Neutrophil (primary cell): ENCODE data around the gene HSF5.

Experiments
- H3K27ac ChIP-seq: fragments of 200-600 bp; sonication (generic); 2 replicates; pipeline ENCODE4 v1.5.1; 2016; ENCODE audit warnings: mild to moderate bottlenecking, moderate library complexity
- H3K27me3 ChIP-seq: fragments of 200-600 bp; sonication (generic); 2 replicates; pipeline ENCODE4 v1.6.0; 2016; ENCODE audit warnings: mild to moderate bottlenecking
- H3K36me3 ChIP-seq: fragments of 200-600 bp; sonication (generic); 2 replicates; pipeline ENCODE4 v1.5.1; 2017
- H3K4me1 ChIP-seq, 2 experiments: fragments of 200-600 bp in 1 of 2; sonication (generic) in 1 of 2; 1 replicate in 1 of 2; 2 replicates in 1 of 2; pipeline versions ENCODE4 v1.5.1 to v1.6.1; 2013 to 2016; ENCODE audit warnings: low read depth in 1 of 2, low read length in 1 of 2, mild to moderate bottlenecking in 1 of 2, moderate library complexity in 1 of 2; ENCODE audit not compliant: control insufficient read depth in 1 of 2, insufficient read depth in 1 of 2
- H3K4me3 ChIP-seq, 2 experiments: fragments of 200-600 bp in 1 of 2; sonication (generic) in 1 of 2; 1 replicate in 1 of 2; 2 replicates in 1 of 2; pipeline ENCODE4 v1.5.1; 2013 to 2016; ENCODE audit warnings: low read depth in 1 of 2, low read length in 1 of 2, mild to moderate bottlenecking in 1 of 2, moderate library complexity in 1 of 2
- H3K9me3 ChIP-seq: fragments of 200-600 bp; sonication (generic); 2 replicates; pipeline ENCODE4 v1.5.1; 2016
- TF ChIP-seq, protein P1 (sequence below): fragments of 200-600 bp; sonication (generic); IDR thresholded peaks from 2 replicates; pipeline ENCODE4 v1.5.1; 2016; ENCODE audit warnings: antibody characterized with exemption

HSF5 gene

DNA sequence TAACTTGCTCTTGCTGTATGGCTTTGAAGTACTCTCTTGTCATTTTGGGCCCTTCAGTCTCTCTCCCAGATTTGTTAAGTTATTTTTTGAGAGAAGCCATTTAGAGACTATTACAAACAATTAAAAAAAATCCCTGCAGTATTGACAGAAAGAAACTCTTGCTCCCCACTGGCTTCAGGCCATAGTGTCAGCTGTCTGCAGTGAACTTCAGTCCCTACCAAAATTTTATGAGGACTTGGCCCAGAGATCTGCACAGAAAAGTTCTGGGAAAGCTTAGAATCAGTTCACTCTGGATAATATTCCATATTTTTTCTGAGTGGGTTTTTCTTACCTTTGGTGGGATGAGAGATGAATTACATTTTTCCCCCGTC is 105.4 kb downstream of the HSF5 start:
- Histone ChIP-seq H3K27me3 (no peaks in the 10 kb centered on the region), H3K36me3 (no peaks in the 10 kb centered on the region), H3K4me1 (no peaks in the 10 kb centered on the region), H3K27ac (no peak overlapping the region), H3K9me3 (no peaks in the 10 kb centered on the region), H3K4me3 (no peak overlapping the region)
- TF ChIP-seq, protein P1, sequence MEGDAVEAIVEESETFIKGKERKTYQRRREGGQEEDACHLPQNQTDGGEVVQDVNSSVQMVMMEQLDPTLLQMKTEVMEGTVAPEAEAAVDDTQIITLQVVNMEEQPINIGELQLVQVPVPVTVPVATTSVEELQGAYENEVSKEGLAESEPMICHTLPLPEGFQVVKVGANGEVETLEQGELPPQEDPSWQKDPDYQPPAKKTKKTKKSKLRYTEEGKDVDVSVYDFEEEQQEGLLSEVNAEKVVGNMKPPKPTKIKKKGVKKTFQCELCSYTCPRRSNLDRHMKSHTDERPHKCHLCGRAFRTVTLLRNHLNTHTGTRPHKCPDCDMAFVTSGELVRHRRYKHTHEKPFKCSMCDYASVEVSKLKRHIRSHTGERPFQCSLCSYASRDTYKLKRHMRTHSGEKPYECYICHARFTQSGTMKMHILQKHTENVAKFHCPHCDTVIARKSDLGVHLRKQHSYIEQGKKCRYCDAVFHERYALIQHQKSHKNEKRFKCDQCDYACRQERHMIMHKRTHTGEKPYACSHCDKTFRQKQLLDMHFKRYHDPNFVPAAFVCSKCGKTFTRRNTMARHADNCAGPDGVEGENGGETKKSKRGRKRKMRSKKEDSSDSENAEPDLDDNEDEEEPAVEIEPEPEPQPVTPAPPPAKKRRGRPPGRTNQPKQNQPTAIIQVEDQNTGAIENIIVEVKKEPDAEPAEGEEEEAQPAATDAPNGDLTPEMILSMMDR: no peak

DNA sequence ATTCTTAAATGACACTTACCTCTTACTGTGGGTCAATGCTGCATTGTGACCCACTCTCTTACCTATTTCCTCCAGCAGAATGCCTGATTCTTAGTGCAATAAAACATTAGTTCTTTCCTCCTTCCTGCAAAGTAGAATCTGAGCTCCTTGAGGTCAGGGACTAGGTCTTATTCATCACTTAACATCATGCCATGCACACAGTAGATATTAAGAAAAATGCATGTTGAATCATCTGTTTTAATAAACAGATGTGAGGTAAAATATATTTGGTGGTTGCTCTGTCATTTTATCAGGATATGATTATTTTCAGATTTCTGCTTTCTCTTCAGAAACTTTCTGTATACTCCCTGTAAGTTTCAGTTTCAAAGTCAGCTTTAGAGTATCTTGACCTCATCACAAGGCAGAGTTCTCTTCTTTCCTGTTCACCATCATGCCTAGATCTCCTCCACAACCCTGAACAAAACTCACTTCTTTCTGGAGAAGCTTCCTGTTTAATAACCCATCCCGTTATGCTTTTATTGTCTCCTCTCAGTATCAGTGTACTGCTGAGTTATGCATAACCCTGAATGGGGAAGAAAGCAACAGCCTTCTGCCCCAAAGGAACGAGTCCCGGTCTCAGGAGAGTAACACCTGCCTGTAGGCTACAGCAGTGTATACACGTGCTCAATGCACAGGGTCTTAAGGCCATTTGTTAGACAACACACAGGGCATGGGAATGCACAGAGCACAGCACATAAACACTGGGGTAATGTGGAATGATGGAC is 105.9 kb downstream of the HSF5 start:
- TF ChIP-seq, protein P1: no peak
- Histone ChIP-seq H3K36me3 (no peaks in the 10 kb centered on the region), H3K4me3 (no peak overlapping the region), H3K27ac (no peak overlapping the region), H3K27me3 (no peaks in the 10 kb centered on the region), H3K9me3 (no peaks in the 10 kb centered on the region), H3K4me1 (no peaks in the 10 kb centered on the region)

DNA sequence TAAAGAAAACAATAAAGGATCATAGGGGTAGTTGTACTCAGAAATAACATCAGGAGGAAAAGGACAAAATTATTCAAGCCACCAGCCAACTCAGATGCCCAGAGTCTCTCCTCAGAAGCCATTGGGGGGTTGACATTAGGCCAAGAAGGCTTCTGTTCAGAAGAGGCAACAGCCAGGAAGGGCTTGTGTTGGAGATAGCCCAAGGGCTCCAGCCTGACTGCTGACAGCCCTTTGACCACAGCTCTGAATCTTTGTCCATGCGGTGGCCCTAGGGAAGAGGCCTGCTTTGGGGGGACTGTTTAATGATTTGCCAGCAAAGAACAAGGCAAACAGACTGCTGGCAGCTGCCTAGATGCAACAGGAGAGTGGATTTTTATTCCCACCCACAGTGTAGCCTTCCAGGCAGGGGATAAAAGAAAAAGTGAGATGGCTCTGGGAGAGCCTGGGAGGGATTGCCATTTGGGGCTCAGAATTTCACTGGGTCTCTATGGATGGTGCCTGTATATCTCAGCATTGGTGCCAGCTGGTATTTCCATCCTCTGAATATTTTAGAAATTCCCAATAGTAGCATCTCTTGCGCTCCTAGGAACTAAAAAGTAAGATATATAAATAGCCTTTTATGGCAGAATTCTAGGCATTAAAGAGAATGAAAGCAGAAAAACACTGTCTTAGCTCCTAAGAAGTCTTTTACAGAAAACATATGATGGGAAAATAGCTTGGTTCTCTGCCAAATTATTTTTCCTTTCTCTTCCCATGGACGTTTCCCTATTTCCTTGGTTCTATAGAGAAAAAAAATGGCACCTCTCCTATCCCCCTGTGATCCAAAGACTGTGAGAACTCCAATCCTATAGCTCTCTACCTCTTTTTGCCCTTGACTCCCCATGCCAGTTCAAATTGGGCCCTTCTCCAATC is 106.8 kb downstream of the HSF5 start:
- TF ChIP-seq, protein P1: no peak
- H3K27ac ChIP-seq: no peak overlapping the region

DNA sequence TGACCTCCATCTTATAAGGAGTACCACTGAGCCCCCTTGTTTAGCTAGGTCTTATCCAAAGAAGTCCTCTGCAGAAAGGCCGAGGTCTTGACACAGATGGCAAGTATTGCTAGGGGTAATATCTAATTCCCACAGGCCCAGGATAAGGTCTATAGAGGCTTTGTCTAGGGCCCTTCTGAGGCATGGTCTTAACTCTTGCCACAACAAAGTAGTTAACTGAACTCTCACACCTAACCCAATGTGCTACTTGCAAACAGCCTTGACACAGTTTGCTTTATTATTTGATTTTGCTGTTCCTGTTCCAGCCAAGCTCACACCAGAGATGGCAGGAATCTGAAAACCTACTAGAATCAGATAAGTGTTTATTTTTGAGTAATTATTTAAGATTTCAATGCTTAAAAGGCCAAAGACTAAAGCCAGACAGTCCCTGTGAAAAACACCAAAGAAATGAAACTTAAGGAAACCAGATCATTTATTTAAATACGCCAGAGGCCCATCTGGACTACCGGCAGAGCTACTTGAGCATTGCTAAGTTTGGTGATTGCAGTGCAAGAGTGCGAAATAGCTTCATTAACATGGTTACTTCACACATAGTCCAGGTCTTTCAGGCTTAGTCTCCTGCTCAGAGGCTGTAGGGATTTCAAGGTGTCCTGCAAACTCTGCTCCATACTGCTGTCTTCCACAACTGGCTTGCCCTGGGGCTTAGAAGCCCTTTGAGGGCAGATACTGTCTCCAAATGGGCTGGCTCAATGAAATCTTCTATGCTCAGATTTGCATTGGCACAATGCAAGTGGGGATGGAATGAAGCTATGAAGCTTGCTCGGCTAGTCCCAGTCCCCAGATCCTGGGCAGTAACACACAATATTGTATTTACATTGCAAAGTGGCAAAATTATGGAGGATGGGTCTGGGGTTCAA is 107.7 kb downstream of the HSF5 start:
- Histone ChIP-seq H3K4me1 (peaks cover 0 to under 1% of the 10 kb centered on the region in 2 experiments), H3K27me3 (no peaks in the 10 kb centered on the region), H3K36me3 (no peaks in the 10 kb centered on the region), H3K27ac (no peak overlapping the region), H3K4me3 (no peak overlapping the region), H3K9me3 (no peaks in the 10 kb centered on the region)
- TF ChIP-seq, protein P1: no peak

More for the DNA sequence above, 106.8 kb downstream of the HSF5 start:
- no peaks in the 10 kb centered on the region for H3K27me3 ChIP-seq
- no peaks in the 10 kb centered on the region for H3K4me1 ChIP-seq
- no peaks in the 10 kb centered on the region for H3K36me3 ChIP-seq
- H3K9me3 ChIP-seq: no peaks in the 10 kb centered on the region
- no peak overlapping the region for H3K4me3 ChIP-seq

DNA sequence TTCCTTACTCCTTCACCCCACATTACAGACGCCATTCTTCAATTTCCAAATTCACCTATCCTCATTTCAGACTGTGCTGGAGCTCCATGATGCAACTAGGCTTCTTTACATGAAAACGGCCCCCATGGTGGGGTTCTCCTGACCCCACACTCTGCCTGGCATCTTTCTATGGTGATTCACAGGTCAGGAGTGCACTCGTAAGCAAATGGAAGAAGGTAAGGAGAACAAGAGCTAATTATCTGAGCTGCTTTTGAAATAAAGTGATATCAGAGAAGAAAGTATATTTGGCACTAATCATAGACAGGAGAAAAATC is 108.7 kb downstream of the HSF5 start:
- Histone ChIP-seq H3K9me3 (no peaks in the 10 kb centered on the region), H3K4me1 (peaks cover 5 to 7% of the 10 kb centered on the region in 2 experiments)
- TF ChIP-seq, protein P1: no peak

More for the DNA sequence above, 108.7 kb downstream of the HSF5 start:
- Histone ChIP-seq H3K27me3 (no peaks in the 10 kb centered on the region), H3K36me3 (no peaks in the 10 kb centered on the region), H3K27ac (no peak overlapping the region), H3K4me3 (no peak overlapping the region)
